Psoas muscle (tissue), 8 donors: ENCODE measurements around the gene INTS1. TPM values are rescaled to one million over a fixed set of nuclear protein-coding genes. Genes with fewer than 3 reads are reported as not detected.

Experiments
- ATAC-seq, 4 donors: fragments of 200-7000 bp; cut with Tn5 transposase; one replicate each; pipeline ENCODE4 v1.9.1; 2020; ENCODE audit warnings: moderate library complexity in 3 of 4, mild to moderate bottlenecking in 2 of 4
- DNase-seq, 2 donors: peaks; one replicate each; pipeline ENCODE4 v3.0.0-alpha.2; 2020
- H3K27ac ChIP-seq: fragments of 200-600 bp; one replicate; pipeline ENCODE4 v1.8.0; 2022
- H3K27me3 ChIP-seq, 3 donors: fragments of 200-600 bp in 1 of 3; one replicate each; pipeline versions ENCODE4 v1.6.1 to v1.8.0; 2013 to 2022; ENCODE audit warnings: low read length in 2 of 3, mild to moderate bottlenecking in 2 of 3, moderate library complexity in 1 of 3; ENCODE audit not compliant: insufficient read depth in 3 of 3
- H3K36me3 ChIP-seq, 2 donors: fragments of 200-600 bp in 1 of 2; one replicate each; pipeline versions ENCODE4 v1.6.1 to v1.8.0; 2013 to 2022; ENCODE audit warnings: low read depth in 1 of 2, mild to moderate bottlenecking in 1 of 2, moderate library complexity in 1 of 2; ENCODE audit not compliant: insufficient read depth in 1 of 2
- H3K4me1 ChIP-seq: fragments of 200-600 bp; one replicate; pipeline ENCODE4 v1.8.0; 2022
- H3K4me3 ChIP-seq: fragments of 200-600 bp; one replicate; pipeline ENCODE4 v1.8.0; 2022; ENCODE audit warnings: mild to moderate bottlenecking
- H3K9me3 ChIP-seq: fragments of 200-600 bp; one replicate; pipeline ENCODE4 v1.8.0; 2022
- WGBS, 3 donors: extraction: QIAGEN DNeasy Blood & Tissue Kit; methylation state at CpG; one replicate each; pipeline versions ENCODE4 v1.1.6 to v1.1.7; 2013; 5-methylcytosine and 5-hydroxymethylcytosine counted together
- intact Hi-C, 2 donors: fragments of 100-400 bp; cut with DNase I; formaldehyde crosslinking; loops; one replicate each; pipeline versions ENCODE4 v1.11.0 to v1.14.2; 2022
- polyA plus RNA-seq, 3 donors: library from polyadenylated mRNA; stranded (reverse); fragments of 200-250 nt; gene quantifications; one replicate each; pipeline ENCODE4 v1.2.3, GENCODE V29; 2013
- total RNA-seq, 4 donors: library from RNA; stranded (reverse); fragmentation: NEBNext Ultra II Directional in 2 of 4; extraction: Animal tissue kit (Norgen Biotek cat#: 25700) in 2 of 4; gene quantifications; one replicate each; pipeline versions ENCODE4 v1.2.1 to v1.2.4, GENCODE V29; 2021 to 2023
- TF ChIP-seq, protein P1 (sequence below): fragments of 200-600 bp; IDR thresholded peaks from one replicate; pipeline ENCODE4 v1.8.0; 2022; ENCODE audit warnings: antibody characterized with exemption
- donor health status: healthy with polysubstance abuse.
- donor health status: DM: no; HTN: no; CAD: no; lungs with moderate emphysema.
- donor health status: Bipolar disorder and iron deficiency.
- donor health status: healthy.
- donor health status: DM: yes; HTN: yes; CAD: no.
- donor health status: DM: no; HTN: no; CAD: no.
- donor health status: DM: no; HTN: no; CAD: no.
- donor health status: DM: yes; HTN: yes; CAD: no.

The INTS1 gene
- total and polyA plus RNA-seq, 7 donors = 38.8 to 77.6 (median 64.0) TPM

GRCh38 chr7:1483536-1484505 lies 20.4 kb downstream of the INTS1 start:
- H3K4me3 ChIP-seq = no peak overlapping the region
- no peak for DNase-seq
- H3K9me3 ChIP-seq = no peaks in the 10 kb centered on the region
- intact Hi-C loops = no loop called here
- no peak overlapping the region for H3K27ac ChIP-seq
- ATAC-seq = no peak
- H3K36me3 ChIP-seq = peaks cover 2 to 100% of the 10 kb centered on the region in 2 donors
- H3K4me1 ChIP-seq = no peaks in the 10 kb centered on the region
- no peaks in the 10 kb centered on the region for H3K27me3 ChIP-seq
- 91 to 93% (median 91%) methylated on average over 61 to 65 of the region's 65 CpGs for WGBS, 3 donors
- TF ChIP-seq, protein P1, sequence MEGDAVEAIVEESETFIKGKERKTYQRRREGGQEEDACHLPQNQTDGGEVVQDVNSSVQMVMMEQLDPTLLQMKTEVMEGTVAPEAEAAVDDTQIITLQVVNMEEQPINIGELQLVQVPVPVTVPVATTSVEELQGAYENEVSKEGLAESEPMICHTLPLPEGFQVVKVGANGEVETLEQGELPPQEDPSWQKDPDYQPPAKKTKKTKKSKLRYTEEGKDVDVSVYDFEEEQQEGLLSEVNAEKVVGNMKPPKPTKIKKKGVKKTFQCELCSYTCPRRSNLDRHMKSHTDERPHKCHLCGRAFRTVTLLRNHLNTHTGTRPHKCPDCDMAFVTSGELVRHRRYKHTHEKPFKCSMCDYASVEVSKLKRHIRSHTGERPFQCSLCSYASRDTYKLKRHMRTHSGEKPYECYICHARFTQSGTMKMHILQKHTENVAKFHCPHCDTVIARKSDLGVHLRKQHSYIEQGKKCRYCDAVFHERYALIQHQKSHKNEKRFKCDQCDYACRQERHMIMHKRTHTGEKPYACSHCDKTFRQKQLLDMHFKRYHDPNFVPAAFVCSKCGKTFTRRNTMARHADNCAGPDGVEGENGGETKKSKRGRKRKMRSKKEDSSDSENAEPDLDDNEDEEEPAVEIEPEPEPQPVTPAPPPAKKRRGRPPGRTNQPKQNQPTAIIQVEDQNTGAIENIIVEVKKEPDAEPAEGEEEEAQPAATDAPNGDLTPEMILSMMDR = no peak

DNA sequence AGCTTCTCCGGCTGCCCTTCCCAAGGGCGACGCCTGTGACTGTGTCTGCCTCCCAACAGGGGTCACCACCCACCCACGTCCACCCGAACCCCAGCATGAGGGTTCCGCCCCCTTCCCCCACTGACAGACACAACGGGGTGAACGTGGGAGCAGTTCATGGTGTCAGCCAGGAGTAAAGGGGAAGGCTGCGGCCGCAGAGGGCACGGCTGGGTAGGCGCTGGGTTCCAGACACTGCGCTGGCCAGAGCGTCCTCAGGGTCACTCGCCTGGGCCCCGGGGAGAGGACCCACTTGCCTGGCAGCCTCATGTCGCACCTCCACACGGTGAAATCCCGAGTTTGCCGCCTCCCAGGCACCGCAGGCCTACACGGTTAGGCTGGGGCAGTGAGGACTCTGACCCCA lies 21.1 kb downstream of the INTS1 start:
- H3K27ac ChIP-seq = no peak overlapping the region
- intact Hi-C loops = no loop called here
- TF ChIP-seq, protein P1 = no peak
- ATAC-seq = no peak
- H3K9me3 ChIP-seq = no peaks in the 10 kb centered on the region
- H3K4me3 ChIP-seq = no peak overlapping the region
- WGBS, 3 donors = 82 to 91% (median 86%) methylated on average over 22 of the region's 22 CpGs
- H3K27me3 ChIP-seq = no peaks in the 10 kb centered on the region
- no peaks in the 10 kb centered on the region for H3K4me1 ChIP-seq
- no peak for DNase-seq
- H3K36me3 ChIP-seq = peaks cover 3 to 100% of the 10 kb centered on the region in 2 donors

DNA sequence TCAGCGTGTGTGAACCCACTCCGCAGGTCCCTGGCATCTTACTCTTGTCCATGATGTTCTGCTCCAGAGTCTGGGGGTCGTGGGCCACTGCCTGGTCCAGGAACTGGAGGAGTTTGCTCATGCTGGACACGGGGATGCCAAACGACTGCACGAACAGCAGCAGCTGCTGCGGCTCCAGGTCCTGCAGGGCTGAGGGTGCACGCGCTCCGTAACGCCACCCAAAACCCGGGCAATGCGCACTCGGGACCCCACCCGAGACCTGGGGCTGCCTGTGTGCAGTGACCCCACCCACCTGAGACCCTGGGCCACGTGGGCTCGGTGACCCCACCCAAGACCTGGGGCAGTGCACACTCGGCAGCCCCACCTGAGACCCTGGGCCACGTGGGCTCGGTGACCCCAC lies 22.9 kb downstream of the INTS1 start:
- DNase-seq = no peak
- H3K36me3 ChIP-seq = peaks cover 5 to 100% of the 10 kb centered on the region in 2 donors
- no peaks in the 10 kb centered on the region for H3K9me3 ChIP-seq
- no peaks in the 10 kb centered on the region for H3K27me3 ChIP-seq
- H3K4me3 ChIP-seq = no peak overlapping the region
- no peak overlapping the region for H3K27ac ChIP-seq
- intact Hi-C loops = no loop called here
- TF ChIP-seq, protein P1 = no peak
- no peaks in the 10 kb centered on the region for H3K4me1 ChIP-seq
- no peak for ATAC-seq
- WGBS, 3 donors = 90 to 91% (median 91%) methylated on average over 20 of the region's 20 CpGs

DNA sequence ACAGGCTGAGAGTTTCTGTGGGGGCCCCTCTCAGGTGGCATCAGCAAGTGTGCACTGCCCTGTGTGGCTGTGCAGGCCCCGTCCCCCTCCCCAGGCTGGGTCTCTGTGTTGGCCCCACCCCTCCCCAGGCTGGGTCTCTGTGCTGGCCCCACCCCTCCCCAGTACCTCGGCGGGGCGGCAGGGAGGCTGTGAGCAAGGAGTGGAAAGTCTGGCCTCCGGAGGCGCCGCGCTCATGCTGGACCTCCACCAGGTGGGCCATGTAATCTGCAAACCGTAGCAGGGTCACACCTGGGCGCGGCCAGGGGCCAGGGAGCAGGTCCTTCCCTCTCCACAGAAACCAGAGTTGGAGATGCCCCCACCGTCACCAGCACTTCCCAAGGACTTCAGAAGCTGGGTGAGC lies 23.5 kb downstream of the INTS1 start:
- WGBS, 3 donors = 81 to 90% (median 85%) methylated on average over 9 to 12 of the region's 12 CpGs
- no peaks in the 10 kb centered on the region for H3K4me1 ChIP-seq
- no peak for DNase-seq
- peaks cover 5 to 100% of the 10 kb centered on the region in 2 donors for H3K36me3 ChIP-seq
- ATAC-seq = no peak
- intact Hi-C loops = no loop called here
- no peak overlapping the region for H3K27ac ChIP-seq
- H3K9me3 ChIP-seq = no peaks in the 10 kb centered on the region
- TF ChIP-seq, protein P1 = no peak
- no peak overlapping the region for H3K4me3 ChIP-seq
- no peaks in the 10 kb centered on the region for H3K27me3 ChIP-seq
